ENCODE data around the gene TTC17.

GRCh38 chr11:43397251-43397650 lies 38.5 kb downstream of the TTC17 start:
- no peak for TF ChIP-seq CTCF (conservative IDR thresholded peaks at IDR 0.05; ENCODE audit: low read depth, low read length)
- no peak for TF ChIP-seq EZH2 (IDR thresholded peaks at IDR 0.05; ENCODE audit: borderline replicate concordance, low read depth, low read length, poor library complexity, severe bottlenecking)

Measured in A673 (cell line).